Activated CD4-positive, alpha-beta memory T cell treated with anti-CD3 and anti-CD28 coated beads, Interleukin-2, amount 10 ng/mL, durations not matched to agents 7 days and 5 days (primary cell): ENCODE results near the gene FRMD3. TPM values are rescaled to one million over a fixed set of nuclear protein-coding genes. Genes with fewer than 3 reads are reported as not detected.
A peak's percentile ranks its signal among the peaks of the same experiment; 100 is the strongest.

ENCODE experiments used
- CTCF ChIA-PET: fragments of 350-600 bp; sonication (Branson Sonifier 250); formaldehyde crosslinking; loops from one replicate; lab custom pipeline; 2021; ENCODE audit warnings: antibody characterized with exemption, inconsistent platforms; lab: Charles Lee
- POLR2A ChIA-PET: fragments of 350-600 bp; sonication (Branson Sonifier 250); formaldehyde crosslinking; loops from one replicate; lab custom pipeline; 2021; ENCODE audit warnings: antibody characterized with exemption; lab: Charles Lee
- DNase-seq: peaks from one replicate; pipeline ENCODE4 v3.0.0-alpha.2; 2020
- H3K27ac Mint-ChIP-seq: one replicate; pipeline ENCODE4 v1.8.0; 2021; ENCODE audit warnings: mild to moderate bottlenecking, mixed read lengths
- H3K27me3 Mint-ChIP-seq: one replicate; pipeline ENCODE4 v1.8.0; 2021; ENCODE audit warnings: mixed read lengths
- H3K36me3 Mint-ChIP-seq: one replicate; pipeline ENCODE4 v1.8.0; 2021; ENCODE audit warnings: low read depth, mixed read lengths
- H3K4me1 Mint-ChIP-seq: one replicate; pipeline ENCODE4 v1.8.0; 2021; ENCODE audit warnings: mixed read lengths
- H3K4me3 Mint-ChIP-seq: one replicate; pipeline ENCODE4 v1.8.0; 2021; ENCODE audit warnings: mild to moderate bottlenecking, mixed read lengths
- H3K9me3 Mint-ChIP-seq: one replicate; pipeline ENCODE4 v1.8.0; 2021; ENCODE audit warnings: mixed read lengths
- total RNA-seq, 2 experiments: library from RNA; stranded (reverse); gene quantifications; one replicate each; pipeline ENCODE4 v1.2.3, GENCODE V29; 2021

Gene FRMD3
- total RNA-seq, 2 experiments from 2014 or later, result 0.23 to 0.30 TPM

DNA sequence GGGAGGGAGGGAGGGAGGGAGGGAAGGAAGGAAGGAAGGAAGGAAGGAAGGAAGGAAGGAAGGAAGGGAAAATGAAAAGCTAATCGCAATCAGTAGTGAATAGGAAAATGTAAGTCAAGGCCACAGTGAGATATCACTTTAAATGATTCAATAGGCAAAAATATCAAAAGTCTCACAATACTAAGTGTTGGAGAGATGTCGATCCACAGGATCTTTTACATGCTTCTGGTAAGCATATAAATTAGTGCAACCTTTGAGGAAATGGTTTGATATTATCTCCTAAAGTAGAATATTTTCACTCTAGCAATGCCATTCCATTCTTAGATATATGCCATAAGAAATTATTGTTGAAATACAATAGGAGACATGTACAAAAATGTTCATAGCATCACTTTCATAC is 58.4 kb downstream of the FRMD3 start:
- DNase-seq, result no peak
- ChIA-PET CTCF (no interaction called here), POLR2A (no interaction called here)
- H3K27ac Mint-ChIP-seq, result no peak overlapping the region
- no peak overlapping the region for H3K4me3 Mint-ChIP-seq
- no peaks in the 10 kb centered on the region for H3K4me1 Mint-ChIP-seq
- H3K9me3 Mint-ChIP-seq, result peaks cover 6% of the 10 kb centered on the region
- no peaks in the 10 kb centered on the region for H3K36me3 Mint-ChIP-seq
- H3K27me3 Mint-ChIP-seq, result peaks cover 1% of the 10 kb centered on the region

DNA sequence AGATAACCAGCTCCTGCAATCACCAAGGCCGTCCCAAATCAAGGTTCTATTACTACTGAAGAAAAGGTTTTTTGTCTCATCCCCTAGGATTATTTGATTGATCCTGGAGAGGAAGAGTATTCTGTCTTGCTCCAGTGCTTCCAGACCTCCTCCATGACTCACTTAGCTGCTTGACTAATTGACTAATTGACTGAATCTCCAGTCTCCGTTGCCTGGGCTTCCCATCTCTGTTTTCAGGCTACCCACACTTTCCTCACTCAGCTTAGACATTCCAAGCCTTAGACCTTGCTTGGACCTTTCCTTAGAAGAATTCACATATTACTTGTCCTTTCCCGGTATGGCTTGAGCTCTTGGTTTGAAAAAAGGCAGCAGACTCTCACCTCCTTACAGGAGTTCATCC is 60.6 kb downstream of the FRMD3 start:
- H3K27me3 Mint-ChIP-seq, result peaks cover 1% of the 10 kb centered on the region
- H3K36me3 Mint-ChIP-seq, result peaks cover 4% of the 10 kb centered on the region
- CTCF ChIA-PET, result no interaction called here
- DNase-seq, result no peak
- POLR2A ChIA-PET, result no interaction called here
- H3K27ac Mint-ChIP-seq, result no peak overlapping the region
- peaks cover 9% of the 10 kb centered on the region for H3K4me1 Mint-ChIP-seq
- H3K9me3 Mint-ChIP-seq, result peaks cover 6% of the 10 kb centered on the region
- no peak overlapping the region for H3K4me3 Mint-ChIP-seq

- CTCF ChIA-PET, result no interaction called here
- Mint-ChIP-seq H3K9me3 (peaks cover 6% of the 10 kb centered on the region), H3K27me3 (peaks cover 4% of the 10 kb centered on the region), H3K4me1 (peaks cover 9% of the 10 kb centered on the region), H3K27ac (no peak overlapping the region), H3K4me3 (no peak overlapping the region), H3K36me3 (peaks cover 4% of the 10 kb centered on the region)
- DNase-seq, result no peak
- POLR2A ChIA-PET, result no interaction called here
These were observed 61.1 kb downstream of the FRMD3 start for GRCh38 chr9:83477120-83477519.

DNA sequence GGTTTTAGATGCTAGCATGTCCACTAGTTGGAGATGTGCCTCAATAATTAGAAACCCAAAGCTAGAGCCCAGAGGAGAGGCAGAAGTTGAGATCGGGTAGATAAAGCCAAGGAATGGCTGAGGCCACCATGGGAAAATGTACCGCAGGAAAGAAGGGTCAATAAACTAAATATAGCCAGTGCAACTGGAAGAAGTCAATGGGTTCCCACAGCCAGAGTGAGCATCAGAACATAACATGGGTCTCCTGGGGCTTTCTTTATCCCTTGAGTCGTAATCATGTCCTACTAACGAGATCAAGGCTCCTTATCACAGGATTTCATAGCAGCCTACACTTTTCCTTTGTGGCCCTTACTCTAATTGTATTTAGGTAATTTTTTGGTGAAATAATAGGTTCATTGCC is 61.7 kb downstream of the FRMD3 start:
- ChIA-PET POLR2A (no interaction called here), CTCF (no interaction called here)
- peaks cover 9% of the 10 kb centered on the region for H3K4me1 Mint-ChIP-seq
- peaks cover 6% of the 10 kb centered on the region for H3K27me3 Mint-ChIP-seq
- H3K9me3 Mint-ChIP-seq, result peaks cover 6% of the 10 kb centered on the region
- H3K36me3 Mint-ChIP-seq, result peaks cover 4% of the 10 kb centered on the region
- DNase-seq, result no peak
- H3K4me3 Mint-ChIP-seq, result no peak overlapping the region
- no peak overlapping the region for H3K27ac Mint-ChIP-seq

- Mint-ChIP-seq H3K27me3 (peaks cover 6% of the 10 kb centered on the region), H3K4me3 (no peak overlapping the region), H3K9me3 (peaks cover 6% of the 10 kb centered on the region), H3K27ac (no peak overlapping the region), H3K4me1 (peaks cover 9% of the 10 kb centered on the region), H3K36me3 (peaks cover 4% of the 10 kb centered on the region)
- POLR2A ChIA-PET, result no interaction called here
- CTCF ChIA-PET, result no interaction called here
- no peak for DNase-seq
These were observed 62.5 kb downstream of the FRMD3 start for GRCh38 chr9:83475741-83476140.

DNA sequence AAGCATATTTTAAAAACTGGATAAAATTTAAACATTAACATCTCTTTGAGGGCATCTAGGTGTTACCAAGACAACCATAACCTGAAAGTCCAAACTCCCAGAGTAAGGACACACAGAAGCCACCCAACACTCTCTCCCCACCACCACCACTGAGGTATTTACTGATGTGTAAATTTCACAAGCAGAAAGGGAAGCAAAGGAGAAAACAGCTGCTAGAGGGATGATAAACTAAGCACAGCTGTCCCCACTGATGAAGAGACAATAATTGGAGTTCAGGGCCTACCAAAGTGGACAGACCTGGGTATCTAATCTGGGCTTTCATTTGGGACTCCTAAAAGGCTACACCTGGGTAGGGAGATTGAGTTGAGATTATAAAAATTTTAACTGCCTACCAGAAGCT is 63.6 kb downstream of the FRMD3 start:
- Mint-ChIP-seq H3K4me1 (peaks cover 9% of the 10 kb centered on the region), H3K9me3 (peaks cover 3% of the 10 kb centered on the region), H3K27me3 (peaks cover 9% of the 10 kb centered on the region), H3K36me3 (peaks cover 4% of the 10 kb centered on the region), H3K4me3 (no peak overlapping the region), H3K27ac (no peak overlapping the region)
- POLR2A ChIA-PET, result no interaction called here
- CTCF ChIA-PET, result no interaction called here
- no peak for DNase-seq

- Mint-ChIP-seq H3K4me1 (peaks cover 9% of the 10 kb centered on the region), H3K36me3 (peaks cover 4% of the 10 kb centered on the region), H3K4me3 (peak overlapping the region; percentile 22), H3K9me3 (no peaks in the 10 kb centered on the region), H3K27me3 (peaks cover 9% of the 10 kb centered on the region), H3K27ac (no peak overlapping the region)
- ChIA-PET CTCF (no interaction called here), POLR2A (no interaction called here)
- no peak for DNase-seq
These were observed 64.7 kb downstream of the FRMD3 start for GRCh38 chr9:83473488-83473971.

- no peak for DNase-seq
- Mint-ChIP-seq H3K9me3 (no peaks in the 10 kb centered on the region), H3K27me3 (peaks cover 9% of the 10 kb centered on the region), H3K27ac (no peak overlapping the region), H3K36me3 (peaks cover 4% of the 10 kb centered on the region), H3K4me1 (peaks cover 9% of the 10 kb centered on the region), H3K4me3 (no peak overlapping the region)
- POLR2A ChIA-PET, result no interaction called here
- CTCF ChIA-PET, result no interaction called here
These were observed 65.4 kb downstream of the FRMD3 start for GRCh38 chr9:83472764-83473163.

DNA sequence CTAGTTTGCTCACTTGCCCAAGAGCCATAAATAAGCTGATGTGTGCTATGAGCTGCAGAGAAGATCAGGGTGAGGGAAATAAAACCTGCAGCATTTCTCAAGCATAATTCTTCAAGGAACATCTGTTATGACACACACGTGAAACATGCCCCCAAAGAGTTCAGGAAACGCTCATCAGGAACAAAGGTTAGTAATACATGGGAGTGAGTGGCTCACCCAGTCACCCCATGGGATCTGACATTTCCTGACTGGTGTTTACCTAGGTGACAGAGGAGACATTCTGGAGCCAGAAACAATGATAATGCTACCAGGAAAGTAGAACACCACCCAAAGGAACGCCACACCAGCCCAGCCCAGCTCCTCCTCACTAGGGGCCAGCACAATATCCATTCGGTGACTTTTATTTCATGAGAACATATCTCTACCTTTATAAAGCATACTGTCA is 66.0 kb downstream of the FRMD3 start:
- peaks cover 9% of the 10 kb centered on the region for H3K4me1 Mint-ChIP-seq
- no peaks in the 10 kb centered on the region for H3K9me3 Mint-ChIP-seq
- POLR2A ChIA-PET, result no interaction called here
- peaks cover 4% of the 10 kb centered on the region for H3K36me3 Mint-ChIP-seq
- peaks cover 9% of the 10 kb centered on the region for H3K27me3 Mint-ChIP-seq
- H3K4me3 Mint-ChIP-seq, result no peak overlapping the region
- H3K27ac Mint-ChIP-seq, result no peak overlapping the region
- no peak for DNase-seq
- CTCF ChIA-PET, result no interaction called here

GRCh38 chr9:83471241-83471640 is 67.0 kb downstream of the FRMD3 start:
- CTCF ChIA-PET, result no interaction called here
- H3K4me3 Mint-ChIP-seq, result no peak overlapping the region
- H3K9me3 Mint-ChIP-seq, result no peaks in the 10 kb centered on the region
- no peak for DNase-seq
- POLR2A ChIA-PET, result no interaction called here
- H3K27me3 Mint-ChIP-seq, result peaks cover 7% of the 10 kb centered on the region
- peaks cover 9% of the 10 kb centered on the region for H3K4me1 Mint-ChIP-seq
- peaks cover 4% of the 10 kb centered on the region for H3K36me3 Mint-ChIP-seq
- H3K27ac Mint-ChIP-seq, result no peak overlapping the region

DNA sequence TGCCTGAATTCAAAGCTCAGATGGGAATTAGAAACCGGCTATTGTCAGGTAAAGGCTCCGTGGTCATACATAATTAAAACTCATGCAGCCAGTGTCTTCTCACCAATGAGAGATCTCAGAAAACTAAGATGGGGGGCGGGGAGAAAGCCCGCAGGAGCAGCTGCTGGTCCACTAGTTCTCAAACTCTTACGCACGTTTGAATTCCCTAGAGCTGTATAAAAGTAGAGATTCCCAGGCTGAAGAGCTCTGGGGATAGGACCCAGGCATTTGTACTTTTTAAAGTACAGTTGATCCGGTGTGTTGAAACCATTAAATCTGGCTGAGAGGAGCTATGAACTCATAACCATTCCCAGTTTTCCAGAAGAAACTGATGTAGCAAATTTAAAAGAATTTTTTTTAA is 68.5 kb downstream of the FRMD3 start:
- peaks cover 7% of the 10 kb centered on the region for H3K27me3 Mint-ChIP-seq
- no peak for DNase-seq
- CTCF ChIA-PET, result no interaction called here
- peaks cover 9% of the 10 kb centered on the region for H3K4me1 Mint-ChIP-seq
- POLR2A ChIA-PET, result no interaction called here
- no peaks in the 10 kb centered on the region for H3K9me3 Mint-ChIP-seq
- H3K4me3 Mint-ChIP-seq, result no peak overlapping the region
- H3K36me3 Mint-ChIP-seq, result peaks cover 4% of the 10 kb centered on the region
- no peak overlapping the region for H3K27ac Mint-ChIP-seq

DNA sequence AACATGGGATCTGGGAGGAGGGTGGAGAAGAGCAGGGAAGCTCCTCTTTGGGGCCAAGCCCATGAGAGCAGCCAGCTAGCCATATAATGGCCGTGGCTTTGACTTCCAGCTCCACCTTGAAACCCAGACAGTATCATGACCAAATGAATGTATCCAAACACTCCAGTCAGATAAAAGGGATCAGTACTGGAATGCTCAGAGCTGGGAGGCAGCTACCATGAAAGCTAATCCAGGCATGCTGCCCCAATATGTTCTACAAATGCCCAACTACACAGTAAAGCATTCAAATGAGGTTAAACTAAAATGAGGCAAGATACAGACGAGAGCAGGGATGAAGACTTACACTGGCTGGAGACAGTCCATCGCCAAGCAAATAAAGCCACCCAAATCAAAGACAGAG is 69.4 kb downstream of the FRMD3 start:
- ChIA-PET POLR2A (no interaction called here), CTCF (no interaction called here)
- H3K27ac Mint-ChIP-seq, result no peak overlapping the region
- H3K4me3 Mint-ChIP-seq, result no peak overlapping the region
- H3K4me1 Mint-ChIP-seq, result peaks cover 9% of the 10 kb centered on the region
- peaks cover 4% of the 10 kb centered on the region for H3K36me3 Mint-ChIP-seq
- no peaks in the 10 kb centered on the region for H3K9me3 Mint-ChIP-seq
- no peak for DNase-seq
- H3K27me3 Mint-ChIP-seq, result peaks cover 7% of the 10 kb centered on the region

DNA sequence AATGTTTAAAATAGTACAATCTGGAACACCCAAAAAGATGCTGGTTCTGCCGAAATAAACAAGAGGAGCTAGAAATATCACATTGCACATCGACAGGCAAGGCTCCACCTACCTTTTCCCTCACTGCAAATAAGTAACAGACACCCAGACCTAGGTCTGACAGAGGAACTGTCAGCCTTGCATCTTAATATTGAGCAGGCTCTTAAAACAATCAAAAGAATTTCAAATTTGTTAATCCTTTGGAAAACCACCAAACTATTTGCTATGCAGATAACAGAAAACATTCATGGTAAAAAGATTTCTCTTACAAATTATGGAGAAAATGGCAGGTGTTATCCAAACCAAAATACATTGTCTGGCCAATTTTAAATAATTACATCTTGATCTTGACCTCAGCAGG is 71.3 kb downstream of the FRMD3 start:
- H3K27ac Mint-ChIP-seq, result no peak overlapping the region
- POLR2A ChIA-PET, result no interaction called here
- no peak overlapping the region for H3K4me3 Mint-ChIP-seq
- H3K9me3 Mint-ChIP-seq, result no peaks in the 10 kb centered on the region
- DNase-seq, result no peak
- no peaks in the 10 kb centered on the region for H3K4me1 Mint-ChIP-seq
- H3K36me3 Mint-ChIP-seq, result no peaks in the 10 kb centered on the region
- peaks cover 3% of the 10 kb centered on the region for H3K27me3 Mint-ChIP-seq
- CTCF ChIA-PET, result no interaction called here

DNA sequence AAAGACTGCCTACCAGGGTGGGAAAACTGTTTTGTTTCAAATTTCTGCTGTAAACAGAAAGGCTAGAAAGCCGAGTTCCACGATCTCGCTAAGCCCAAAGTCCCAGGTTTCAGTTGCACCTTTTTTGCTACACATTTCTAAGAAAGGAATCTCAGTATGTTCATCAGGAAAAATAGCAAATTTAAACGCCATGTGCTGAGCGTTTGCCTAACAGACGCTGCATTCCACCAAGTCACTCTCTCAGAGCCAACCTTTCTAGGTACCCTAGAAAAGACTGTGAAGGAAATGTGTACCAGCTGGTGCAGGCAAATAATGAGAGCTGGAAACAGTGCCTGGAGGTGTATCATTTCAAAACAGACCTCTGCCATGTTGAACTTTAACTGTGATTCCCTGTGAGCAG is 71.8 kb downstream of the FRMD3 start:
- DNase-seq, result no peak
- H3K4me3 Mint-ChIP-seq, result no peak overlapping the region
- H3K4me1 Mint-ChIP-seq, result no peaks in the 10 kb centered on the region
- peaks cover 3% of the 10 kb centered on the region for H3K27me3 Mint-ChIP-seq
- H3K27ac Mint-ChIP-seq, result no peak overlapping the region
- ChIA-PET CTCF (no interaction called here), POLR2A (no interaction called here)
- no peaks in the 10 kb centered on the region for H3K36me3 Mint-ChIP-seq
- no peaks in the 10 kb centered on the region for H3K9me3 Mint-ChIP-seq
